ENCODE measurements around the gene NFILZ.
A peak's percentile ranks its signal among the peaks of the same experiment; 100 is the strongest.
"Not testable (repeated sequence)": the region's sequence is repeated elsewhere in the genome, so short reads cannot be mapped to it uniquely, and the experiment has no call there.

NFILZ gene

DNA sequence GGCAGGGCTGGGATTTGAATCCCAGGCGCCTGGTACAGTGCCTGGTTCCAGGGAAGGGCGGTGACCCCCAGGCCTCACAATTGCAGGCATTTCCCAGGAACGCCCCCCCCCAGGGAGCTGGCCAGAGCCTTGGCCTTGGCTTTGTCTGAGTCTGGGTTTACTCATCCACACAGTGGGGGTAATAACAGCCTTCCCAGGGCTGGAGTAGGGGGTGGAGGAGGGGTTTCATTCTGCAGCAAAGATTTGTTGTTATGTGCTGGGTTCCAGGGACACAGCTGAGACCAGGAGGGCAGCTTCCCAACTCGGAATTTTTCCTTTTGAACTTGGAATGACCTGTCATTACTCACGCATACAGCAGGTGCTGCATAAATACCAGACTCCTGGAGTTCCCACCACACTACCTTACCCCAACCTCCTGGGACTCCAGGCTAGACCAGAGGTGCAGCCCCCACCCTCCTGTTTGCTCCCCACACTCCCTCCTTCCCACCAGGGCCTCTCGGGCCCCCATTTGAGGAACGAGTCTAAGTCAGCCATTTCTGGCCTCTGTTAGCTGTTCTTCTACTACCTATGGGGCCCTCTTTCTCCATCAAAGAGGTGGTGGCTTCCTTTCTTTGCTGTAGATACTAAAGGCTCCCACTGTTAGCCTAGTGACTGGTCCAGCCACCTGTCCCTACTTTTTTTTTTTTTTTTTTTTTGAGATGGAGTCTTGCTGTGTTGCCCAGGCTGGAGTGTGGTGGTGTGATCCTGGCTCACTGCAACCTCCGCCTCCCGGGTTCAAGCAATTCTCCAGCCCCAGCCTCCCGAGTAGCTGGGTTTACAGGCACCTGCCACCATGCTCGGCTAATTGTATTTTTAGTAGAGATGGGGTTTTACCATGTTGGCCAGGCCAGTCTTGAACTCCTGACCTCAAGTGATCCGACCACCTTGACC, 18.3 kb upstream of the NFILZ start:
- no peak for DNase-seq

DNA sequence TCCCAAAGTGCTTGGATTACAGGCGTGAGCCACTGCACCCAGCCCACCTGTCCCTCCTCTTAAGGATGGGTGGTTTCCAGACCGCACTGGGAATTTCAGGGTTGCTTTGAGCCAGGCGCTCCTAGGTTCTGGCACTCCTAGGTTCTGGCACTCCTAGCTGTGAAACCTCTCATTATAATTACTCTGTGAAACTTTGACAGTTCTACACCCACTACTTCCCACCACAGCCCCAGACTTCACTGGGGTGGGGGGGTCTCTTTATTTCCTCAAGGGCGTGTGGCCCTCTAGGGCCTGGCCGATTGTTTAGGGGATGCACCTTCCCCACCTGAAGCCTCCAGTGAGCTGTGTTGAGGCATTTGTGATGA, 17.6 kb upstream of the NFILZ start:
- no peak for DNase-seq

DNA sequence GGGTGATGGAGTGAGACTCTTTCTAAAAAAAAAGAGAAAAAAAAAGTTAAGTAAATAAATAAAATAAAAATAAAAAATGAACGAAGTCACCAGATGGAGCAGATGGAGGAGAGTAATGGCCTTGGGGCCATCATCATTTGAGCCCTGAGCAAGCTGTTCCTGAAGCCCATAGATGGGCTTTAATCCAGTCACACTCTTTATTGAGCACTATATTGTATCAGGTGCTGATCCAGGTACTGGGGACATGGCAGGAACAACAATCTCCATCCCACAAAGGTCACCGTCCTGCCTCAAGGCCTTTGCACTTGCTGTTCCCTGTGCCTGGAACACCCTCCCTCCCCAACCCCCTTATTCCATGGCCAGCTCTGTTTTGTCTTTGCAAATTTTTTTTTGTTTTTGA, 16.0 kb upstream of the NFILZ start:
- DNase-seq: no peak

DNA sequence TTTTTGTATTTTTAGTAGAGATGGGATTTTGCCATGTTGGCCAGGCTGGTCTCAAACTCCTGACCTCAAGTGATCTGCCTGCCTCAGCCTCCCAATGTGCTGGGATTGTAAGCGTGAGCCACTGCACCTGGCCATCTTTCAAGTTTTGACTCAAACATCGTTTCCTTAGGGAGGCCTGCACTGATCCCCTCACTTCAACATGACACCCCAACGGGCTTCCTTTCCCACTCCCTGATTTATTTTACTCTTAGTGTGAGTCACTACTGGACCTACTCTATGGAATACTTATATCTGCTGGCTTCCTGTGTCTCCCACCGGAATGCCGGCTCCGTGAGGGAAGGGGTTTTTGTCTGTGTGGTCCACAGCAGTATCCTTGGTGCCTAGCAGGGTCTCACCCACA, 15.4 kb upstream of the NFILZ start:
- no peak for DNase-seq

DNA sequence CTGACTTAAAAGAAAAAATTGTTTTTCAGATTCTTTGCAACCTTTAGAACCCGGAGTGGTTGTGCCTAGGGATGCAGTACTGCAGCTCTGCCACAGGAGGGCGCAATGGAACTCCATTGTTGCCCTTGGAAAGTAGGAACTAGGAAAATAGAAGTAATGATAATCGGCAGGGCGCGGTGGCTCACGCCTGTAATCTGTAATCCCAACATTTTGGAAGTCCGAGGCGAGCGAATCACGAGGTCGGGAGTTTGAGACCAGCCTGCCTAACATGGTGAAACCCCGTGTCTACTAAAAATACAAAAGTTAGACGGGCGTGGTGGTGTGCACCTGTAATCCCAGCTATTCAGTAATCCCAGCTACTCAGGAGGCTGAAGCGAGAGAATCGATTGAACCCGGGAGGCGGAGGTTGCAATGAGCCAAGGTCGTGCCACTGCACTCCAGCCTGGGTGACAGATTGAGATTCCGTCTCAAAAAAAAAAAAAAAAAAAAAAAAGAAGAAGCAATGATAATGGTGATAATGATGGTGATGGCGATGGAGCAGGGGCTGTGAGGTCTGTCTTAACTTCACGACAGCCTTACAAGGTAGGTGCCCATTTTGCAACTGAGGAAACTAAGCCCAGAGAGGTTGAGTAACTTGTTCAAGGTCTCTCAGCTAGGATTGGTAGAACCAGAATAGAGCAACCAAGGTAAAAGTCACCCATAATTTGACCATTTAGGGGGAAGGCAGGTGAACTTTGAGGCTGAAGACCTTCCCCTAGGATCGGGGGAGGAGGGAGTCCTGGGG, 14.4 kb upstream of the NFILZ start:
- DNase-seq: peak; percentile 34

DNA sequence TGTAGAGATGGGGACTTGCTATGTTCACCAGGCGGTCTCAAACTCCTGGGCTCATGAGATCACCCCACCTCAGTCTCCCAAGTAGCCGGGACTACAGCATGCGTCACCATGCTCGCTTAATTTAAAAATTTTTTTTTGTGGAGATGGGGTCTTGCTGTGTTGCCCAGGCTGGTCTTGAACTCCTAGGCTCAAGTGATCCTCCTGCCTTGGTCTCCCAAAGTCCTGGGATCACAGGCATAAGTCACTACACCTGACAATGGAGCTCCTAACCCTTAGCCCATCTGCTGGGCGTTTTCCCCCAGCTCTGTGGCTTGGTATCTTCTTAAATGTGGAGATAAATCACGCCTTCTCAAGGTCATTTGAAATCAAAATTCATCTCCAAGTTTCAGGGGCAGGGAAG, 13.6 kb upstream of the NFILZ start:
- DNase-seq: no peak

DNA sequence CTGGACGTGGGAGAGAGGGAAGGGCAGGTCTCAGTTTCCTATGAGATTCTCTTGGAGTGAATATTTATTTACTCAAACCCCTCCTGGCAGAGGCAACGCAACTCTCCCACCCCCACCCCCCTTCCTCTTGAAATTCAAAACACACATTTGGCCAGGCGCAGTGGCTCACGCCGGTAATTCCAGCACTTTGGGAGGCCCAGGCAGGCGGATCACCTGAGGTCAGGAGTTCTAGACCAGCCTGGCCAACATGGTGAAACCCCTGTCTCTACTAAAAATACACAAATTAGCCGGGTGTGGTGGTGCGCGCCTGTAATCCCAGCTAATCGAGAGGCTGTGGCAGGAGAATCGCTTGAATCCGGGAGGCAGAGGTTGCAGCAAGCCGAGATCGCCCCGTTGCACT, 13.1 kb upstream of the NFILZ start:
- DNase-seq: not testable (repeated sequence)

DNA sequence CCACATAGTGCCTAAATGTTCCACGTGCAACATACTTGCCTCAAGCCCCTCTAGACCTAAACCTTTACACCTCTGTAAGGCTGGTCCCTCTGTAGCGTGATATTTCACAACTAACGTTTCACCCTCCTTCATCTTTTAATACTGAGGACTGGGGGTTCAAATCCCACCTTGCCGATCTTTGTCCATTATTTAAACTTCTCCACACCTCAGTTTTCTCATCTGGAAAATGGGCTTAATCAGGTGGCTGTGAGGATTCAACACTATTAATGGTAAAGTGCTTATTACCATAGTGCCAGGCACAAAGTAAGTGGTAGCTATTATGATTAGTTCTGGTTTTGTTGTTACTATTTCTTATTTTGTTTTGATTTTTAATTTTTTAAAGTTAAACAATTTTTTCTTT, 12.4 kb upstream of the NFILZ start:
- no peak for DNase-seq

DNA sequence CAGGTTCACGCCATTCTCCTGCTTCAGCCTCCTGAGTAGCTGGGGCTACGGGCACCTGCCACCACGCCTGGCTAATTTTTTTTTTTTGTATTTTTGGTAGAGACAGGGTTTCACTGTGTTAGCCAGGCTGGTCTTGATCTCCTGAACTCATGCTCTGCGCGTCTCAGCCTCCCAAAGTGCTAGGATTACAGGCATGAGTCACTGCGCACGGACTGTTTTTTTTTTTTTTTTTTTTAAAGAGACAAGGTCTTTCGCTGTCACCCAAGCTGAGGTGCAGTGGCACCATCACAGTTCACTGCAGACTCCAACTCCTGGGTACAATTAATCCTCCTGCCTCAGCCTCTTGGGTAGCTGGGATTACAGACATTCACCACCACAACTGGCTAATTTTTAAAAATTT, 11.7 kb upstream of the NFILZ start:
- DNase-seq: no peak

DNA sequence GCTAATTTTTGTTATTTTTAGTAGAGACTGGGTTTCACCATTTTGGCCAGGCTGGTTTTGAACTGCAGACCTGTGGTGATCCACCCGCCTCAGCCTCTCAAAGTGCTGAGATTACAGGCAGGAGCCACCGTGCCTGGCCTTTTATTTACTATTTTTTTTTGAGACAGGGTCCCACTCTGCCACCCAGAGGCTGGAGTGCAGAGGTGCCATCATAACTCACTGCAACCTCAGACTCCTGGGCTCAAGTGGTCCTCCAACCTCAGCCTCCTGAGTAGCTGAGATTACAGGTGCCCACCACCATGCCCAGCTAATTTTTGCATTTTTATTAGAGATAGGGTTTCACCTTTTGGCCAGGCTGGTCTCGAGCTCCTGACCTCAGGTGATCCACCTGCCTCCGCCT, 7.5 kb upstream of the NFILZ start:
- not testable (repeated sequence) for DNase-seq

DNA sequence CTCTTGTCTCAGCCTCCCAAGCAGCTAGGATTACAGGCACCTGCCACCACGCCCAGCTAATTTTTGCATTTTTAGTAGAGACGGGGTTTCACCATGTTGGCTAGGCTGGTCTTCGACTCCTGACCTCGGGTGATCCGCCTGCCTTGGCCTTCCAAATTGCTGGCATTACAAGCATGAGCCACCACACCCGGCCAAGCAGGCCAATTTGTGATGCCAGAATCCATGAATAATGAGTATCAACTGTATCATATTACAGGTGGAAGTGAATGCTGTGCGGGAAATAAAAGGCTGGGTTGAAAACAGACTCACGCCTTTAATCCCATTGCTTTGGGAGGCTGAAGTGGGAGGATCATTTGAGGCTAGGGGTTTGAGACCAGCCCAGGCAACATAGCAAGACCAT, 3.6 kb upstream of the NFILZ start:
- DNase-seq: no peak

DNA sequence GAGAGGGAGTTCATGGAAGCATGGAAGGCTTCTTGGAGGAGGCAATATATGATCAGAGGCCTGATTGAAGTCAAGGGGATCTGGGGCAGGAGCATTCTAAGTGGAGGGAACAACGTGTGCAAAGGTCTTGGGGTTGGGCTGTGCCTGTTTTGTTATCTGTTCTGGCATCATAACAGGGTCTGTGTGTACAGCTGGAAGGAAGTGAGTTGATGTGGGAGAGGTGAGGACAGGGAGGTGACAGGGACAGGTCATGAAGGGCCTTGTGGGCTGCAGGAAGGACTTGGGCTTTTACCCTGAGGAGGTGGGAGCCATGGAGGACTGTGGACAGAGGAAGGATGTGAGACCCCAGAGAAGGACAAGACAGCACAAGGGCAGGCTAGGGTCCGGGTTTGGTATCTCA, 1.2 kb upstream of the NFILZ start:
- no peak for DNase-seq

DNA sequence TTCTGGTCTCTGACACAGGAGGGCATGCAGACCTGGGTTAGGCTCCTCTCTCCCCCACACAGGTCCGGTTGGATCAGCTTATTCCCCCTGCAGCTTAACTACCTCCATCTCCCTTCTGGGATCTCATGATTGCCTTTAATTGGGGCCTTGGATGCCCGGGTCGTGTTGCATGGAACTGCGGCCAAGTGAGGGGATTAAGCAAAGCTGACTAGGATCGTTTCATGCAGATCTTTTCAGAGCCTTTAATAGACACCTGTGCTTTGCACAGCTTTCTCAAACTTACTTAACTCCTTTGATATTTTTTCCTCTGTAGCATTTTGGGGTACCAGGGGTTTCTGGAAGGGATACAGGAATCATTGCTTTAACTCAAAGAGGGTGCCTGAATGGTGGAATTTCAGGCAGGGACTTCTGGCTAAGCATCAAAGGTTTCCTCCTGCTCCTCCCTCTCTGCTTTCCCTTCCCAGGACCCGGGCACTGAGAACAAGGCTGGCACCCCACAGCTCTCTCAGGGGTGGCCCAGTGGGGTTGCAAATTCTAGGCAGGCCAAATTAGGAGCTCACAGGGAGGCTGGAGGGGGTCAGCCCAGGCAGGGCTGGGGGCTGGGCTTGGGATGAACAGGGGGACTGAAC, 477 bp downstream of the NFILZ start:
- DNase-seq: no peak

DNA sequence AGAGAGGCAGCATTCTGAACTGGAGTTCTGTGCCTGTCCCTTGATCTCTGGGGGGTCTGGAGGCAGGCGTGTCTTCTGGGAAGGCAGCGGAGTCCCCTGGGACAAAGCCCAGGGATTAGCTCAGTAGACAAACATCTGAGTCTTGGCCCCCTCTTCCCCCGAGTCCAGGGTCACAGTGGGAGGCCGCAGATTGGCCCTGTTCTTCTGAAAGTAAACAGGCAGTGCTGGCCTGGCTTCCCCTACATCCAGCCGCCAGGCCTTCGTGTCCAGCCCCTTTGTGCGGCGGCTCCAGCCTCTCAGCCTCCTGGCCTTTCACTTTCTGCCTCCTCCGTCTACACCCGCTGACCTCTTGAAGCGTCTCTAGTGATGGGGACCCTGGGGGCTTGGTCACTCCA, 989 bp downstream of the NFILZ start:
- DNase-seq: no peak

DNA sequence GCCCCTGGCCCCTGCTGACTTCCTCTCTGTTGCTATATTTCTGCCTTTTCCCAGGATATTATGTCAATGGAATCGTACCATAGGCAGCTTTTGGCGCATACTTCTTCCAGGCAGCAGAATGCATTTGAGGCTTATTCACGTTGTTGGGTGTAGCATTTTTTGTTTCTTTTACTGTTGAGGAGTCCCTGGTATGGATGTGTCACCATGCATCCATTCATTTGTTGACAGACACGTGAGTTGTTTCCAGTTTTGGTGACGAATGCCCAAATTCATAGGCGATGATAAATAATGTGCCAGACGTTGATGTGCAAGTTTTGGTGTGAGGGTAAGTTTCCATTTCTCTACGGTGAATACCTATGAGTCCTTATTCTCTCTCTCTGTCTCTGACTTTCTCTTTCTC, 5.0 kb downstream of the NFILZ start:
- no peak for DNase-seq

DNA sequence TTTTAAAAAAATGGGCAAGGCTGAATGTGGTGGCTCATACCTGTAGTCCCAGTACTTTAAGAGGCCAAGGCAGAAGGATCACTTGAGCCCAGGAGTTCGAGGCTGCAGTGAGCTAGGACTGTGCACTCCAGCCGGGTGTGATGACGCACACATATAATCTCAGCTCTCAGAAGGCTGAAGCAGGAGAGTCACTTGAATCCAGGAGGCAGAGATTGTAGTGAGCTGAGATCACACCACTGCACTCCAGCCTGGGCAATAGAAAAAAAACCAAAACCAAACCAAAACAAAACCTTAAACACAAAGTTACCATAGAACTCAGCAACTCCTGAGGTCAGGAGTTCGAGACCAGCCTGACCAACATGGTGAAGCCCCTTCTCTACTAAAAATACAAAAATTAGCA, 6.6 kb downstream of the NFILZ start:
- not testable (repeated sequence) for DNase-seq

DNA sequence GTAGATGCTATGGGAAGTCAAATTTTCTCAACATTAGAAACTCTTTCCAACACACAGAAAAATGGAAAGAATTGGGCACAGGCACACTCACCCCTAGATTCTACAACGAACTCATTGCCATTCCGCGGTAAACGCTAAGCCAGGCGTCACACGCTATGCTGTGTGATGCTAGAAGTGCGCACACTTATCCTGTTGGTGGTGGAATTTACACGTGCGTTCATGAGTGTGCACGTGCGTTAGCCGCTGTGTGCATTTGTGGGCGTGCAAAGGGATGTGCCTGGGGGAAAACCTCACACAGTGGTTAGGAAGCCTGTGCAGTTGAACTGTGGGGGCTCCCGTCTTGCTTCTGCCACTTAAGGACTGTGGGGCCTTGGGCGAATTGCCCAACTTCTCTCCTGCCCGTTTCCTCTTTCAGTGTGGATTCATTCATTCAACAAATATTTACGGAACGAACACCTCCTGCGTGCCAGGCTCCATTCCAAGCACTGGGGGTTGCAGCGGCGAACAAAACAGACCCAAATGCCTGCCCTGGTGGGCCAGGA, 7.7 kb downstream of the NFILZ start:
- DNase-seq: no peak

DNA sequence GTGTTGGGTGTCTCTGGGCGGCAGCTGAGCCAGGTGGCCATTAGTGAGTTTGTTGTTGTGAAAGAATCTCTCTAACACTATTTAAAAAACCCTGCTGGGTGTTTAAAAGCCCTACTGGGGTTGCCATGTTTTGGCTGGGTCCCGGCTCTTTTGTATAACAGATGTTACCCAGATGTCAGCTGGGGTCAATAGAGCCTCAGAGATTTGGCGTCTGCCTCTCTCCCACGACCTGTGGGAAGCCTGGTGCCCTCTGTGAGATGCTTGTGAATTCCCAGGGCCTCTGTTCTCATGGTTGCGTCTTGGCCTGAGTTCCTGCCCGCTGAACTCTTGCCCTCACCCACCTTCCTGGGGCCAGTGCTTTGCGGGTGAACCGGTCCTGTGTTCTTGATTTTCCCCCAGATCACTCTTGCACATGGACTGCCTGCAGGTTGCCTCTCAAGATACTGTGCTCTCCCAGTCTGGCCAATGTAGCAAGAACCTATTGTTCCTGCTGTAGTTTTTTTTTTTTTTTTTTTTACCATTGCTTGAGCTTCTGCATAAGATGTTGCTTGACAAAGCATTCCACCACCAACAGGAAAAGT, 9.5 kb downstream of the NFILZ start:
- no peak for DNase-seq

DNA sequence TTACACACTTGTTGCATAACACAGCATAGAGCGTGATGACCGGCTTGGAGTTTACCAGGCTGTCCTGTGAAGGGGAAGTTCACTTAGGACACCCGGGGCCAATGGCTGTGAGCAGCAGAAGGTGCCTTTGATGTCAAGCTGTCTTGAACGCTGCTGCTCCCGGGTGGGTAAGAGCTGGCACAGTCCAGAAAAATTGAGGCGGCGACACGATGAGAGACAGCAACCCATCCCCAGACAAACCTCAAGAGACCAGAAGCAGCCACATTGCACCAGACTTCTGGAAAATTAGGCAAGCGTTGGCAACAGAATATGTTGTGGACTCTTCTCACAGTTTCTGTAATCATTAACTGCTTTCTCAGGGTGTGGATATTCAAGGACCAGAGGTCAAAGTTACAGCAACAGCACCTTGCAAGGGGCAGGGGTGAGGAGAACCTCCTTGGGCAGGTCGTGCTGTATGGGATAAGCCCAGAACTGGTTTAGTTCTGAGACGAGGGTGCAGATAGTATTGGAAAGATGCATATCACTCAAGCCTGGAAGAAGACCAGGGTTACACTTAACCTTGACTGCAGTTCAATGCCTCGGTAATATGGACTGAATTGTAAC, 10.1 kb downstream of the NFILZ start:
- DNase-seq: no peak

DNA sequence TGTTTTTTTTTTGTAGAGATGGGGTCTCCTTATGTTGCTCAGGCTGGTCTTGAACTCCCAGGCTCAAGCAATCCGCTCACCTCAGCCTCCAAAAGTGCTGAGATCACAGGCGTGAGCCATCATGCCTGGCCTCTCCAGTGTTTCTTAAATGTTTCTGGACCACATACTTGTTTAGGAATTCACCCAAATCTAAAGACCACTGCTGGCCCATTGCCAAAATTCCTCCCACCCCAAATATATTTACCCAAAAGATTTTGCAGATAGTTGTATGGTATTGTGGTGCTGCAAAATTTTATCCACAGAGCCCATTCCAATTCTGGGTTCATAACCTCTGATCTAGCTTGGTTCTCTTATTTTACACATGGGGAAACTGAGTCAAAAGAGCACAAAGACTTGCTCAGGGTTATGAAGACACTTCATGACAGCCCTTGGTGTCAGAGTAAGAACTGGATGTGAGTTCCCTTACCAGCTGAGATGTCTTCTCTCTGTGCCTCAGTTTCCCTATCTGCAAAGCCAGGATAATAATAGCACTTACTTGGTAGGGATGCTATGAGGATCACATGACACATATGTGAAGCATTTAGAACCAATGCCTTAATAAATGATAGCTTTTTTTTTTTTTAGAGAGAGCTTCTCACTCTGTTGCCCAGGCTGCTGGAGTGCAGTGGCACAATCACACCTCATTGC, 10.9 kb downstream of the NFILZ start:
- no peak for DNase-seq

DNA sequence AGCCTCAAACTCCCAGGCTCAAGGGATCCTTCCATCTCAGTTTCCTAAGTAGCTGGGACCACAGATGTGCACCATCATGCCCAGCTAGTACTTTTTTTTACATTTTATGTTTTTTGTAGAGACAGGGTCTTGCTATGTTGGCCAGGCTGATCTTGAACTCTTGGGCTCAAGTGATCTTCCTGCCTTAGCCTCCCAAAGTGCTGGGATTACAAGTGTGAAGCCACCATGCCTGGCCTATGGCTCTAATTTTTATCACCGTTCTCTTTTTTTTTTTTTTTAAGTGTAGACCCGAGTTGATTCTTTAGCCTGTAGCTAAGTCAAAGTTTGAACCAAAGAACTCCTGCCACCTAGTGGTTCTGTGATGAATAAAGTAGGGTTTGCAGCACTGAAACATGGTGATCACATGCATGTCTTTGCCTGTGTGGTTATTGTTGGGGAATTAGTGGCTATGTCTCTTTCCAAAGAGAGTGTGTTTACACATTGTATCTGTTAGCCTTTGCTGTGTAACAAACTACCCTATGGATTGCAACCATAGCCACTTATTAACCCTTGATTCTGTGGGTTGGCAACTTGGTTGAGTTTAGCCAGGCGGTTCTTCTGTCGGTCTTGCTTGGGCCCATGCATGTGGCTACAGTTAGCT, 11.6 kb downstream of the NFILZ start:
- DNase-seq: no peak

DNA sequence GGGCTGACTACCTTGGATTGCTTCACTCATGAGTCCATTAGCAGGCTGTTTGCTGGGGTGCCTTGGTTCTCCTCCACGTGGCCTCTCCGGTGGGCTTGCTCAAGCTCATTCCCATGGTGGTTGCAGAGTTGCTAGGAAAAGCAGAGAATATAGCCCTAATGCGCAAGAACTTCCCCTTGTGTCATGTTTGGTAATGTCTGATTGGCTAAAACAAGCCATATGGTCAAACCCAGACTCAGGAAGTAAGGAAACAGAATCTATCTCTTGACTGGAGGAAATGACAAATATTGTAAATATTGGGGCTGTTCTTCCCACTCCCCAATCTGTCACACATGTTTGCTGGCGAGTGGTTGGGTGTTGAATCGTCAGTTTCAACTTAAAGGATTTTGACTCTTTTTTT, 12.1 kb downstream of the NFILZ start:
- no peak for DNase-seq
